Measurements from ENCODE around the gene OR2A5.

OR2A5 gene

DNA sequence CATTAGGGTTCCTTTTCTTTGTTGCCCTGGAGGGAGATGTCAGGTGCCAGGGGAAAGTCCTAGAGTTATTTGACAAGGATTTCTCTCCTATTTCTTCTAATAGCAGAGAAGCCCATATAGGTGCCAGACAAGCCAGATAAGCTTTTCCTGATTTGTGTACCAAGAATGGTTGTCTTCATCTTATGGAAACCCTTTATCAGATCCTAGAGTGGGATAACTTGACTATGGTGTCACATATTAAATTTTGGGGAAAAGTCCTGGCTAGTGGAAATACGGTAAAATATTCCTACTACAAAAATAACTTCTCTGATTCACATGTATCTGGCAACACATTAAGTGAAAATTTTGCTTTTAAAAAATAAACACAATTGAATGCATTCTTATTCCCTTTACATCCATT lies 38.5 kb downstream of the OR2A5 start:
- H3K79me2 ChIP-seq (ENCODE audit: control insufficient read depth, low read length), result no peaks in the 10 kb centered on the region
- TF ChIP-seq EZH2phosphoT487 (IDR thresholded peaks at IDR 0.05; ENCODE audit: borderline replicate concordance, low read length), result no peak
- TF ChIP-seq, protein P1, sequence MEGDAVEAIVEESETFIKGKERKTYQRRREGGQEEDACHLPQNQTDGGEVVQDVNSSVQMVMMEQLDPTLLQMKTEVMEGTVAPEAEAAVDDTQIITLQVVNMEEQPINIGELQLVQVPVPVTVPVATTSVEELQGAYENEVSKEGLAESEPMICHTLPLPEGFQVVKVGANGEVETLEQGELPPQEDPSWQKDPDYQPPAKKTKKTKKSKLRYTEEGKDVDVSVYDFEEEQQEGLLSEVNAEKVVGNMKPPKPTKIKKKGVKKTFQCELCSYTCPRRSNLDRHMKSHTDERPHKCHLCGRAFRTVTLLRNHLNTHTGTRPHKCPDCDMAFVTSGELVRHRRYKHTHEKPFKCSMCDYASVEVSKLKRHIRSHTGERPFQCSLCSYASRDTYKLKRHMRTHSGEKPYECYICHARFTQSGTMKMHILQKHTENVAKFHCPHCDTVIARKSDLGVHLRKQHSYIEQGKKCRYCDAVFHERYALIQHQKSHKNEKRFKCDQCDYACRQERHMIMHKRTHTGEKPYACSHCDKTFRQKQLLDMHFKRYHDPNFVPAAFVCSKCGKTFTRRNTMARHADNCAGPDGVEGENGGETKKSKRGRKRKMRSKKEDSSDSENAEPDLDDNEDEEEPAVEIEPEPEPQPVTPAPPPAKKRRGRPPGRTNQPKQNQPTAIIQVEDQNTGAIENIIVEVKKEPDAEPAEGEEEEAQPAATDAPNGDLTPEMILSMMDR (IDR thresholded peaks at IDR 0.05; ENCODE audit: low read depth, low read length, poor library complexity, severe bottlenecking), result no peak
- no peaks in the 10 kb centered on the region for H4K20me1 ChIP-seq (ENCODE audit: control insufficient read depth, insufficient read depth, low read depth, low read length)

GRCh38 chr7:144090667-144091066 lies 41.9 kb downstream of the OR2A5 start:
- no peaks in the 10 kb centered on the region for H3K4me1 ChIP-seq (ENCODE audit: control insufficient read depth, low read length)
- TF ChIP-seq, protein P1 (IDR thresholded peaks at IDR 0.05; ENCODE audit: low read depth, low read length, poor library complexity, severe bottlenecking), result no peak
- TF ChIP-seq EZH2phosphoT487 (IDR thresholded peaks at IDR 0.05; ENCODE audit: borderline replicate concordance, low read length), result no peak

More for the DNA sequence above, 38.5 kb downstream of the OR2A5 start:
- no peak overlapping the region for H3K4me3 ChIP-seq (ENCODE audit: low read length)
- no peaks in the 10 kb centered on the region for H3F3A ChIP-seq (ENCODE audit: control insufficient read depth, insufficient read depth)
- no peaks in the 10 kb centered on the region for H3K36me3 ChIP-seq (ENCODE audit: control insufficient read depth, low read length)
- no peaks in the 10 kb centered on the region for H3K27me3 ChIP-seq (ENCODE audit: control insufficient read depth, low read length)
- H3K27ac ChIP-seq (ENCODE audit: low read depth, low read length), result no peak overlapping the region
- H3K9me3 ChIP-seq (ENCODE audit: control insufficient read depth, insufficient read depth, low read length), result no peaks in the 10 kb centered on the region
- no peak overlapping the region for H3K4me2 ChIP-seq (ENCODE audit: low read length)
- no peaks in the 10 kb centered on the region for H3K4me1 ChIP-seq (ENCODE audit: control insufficient read depth, low read length)
- no peaks in the 10 kb centered on the region for H3K9me2 ChIP-seq (replicated peaks; ENCODE audit: control insufficient read depth, low read length)

DNA sequence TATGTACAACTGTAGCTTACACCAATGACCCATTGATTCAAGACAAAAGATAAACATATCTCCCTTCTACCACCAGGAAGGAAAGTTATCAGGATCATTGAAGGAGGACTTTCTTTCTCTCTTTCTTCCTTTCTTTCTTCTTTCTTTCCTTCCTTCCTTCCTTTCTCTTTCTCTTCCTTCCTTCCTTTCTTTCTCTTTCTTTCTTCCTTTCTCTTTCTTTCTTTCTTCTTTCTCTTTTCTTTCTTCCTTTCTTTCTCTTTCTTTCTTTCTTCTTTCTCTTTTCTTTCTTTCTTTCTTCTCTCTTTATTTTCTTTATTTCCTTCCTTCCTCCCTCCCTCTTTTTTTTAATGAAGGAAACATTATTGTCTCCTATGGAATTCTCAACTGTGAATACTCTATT lies 50.0 kb downstream of the OR2A5 start:
- no peak for TF ChIP-seq EZH2phosphoT487 (IDR thresholded peaks at IDR 0.05; ENCODE audit: borderline replicate concordance, low read length)
- TF ChIP-seq, protein P1 (IDR thresholded peaks at IDR 0.05; ENCODE audit: low read depth, low read length, poor library complexity, severe bottlenecking), result no peak
- Histone ChIP-seq H3K4me2 (ENCODE audit: low read length) (no peak overlapping the region), H3K4me1 (ENCODE audit: control insufficient read depth, low read length) (no peaks in the 10 kb centered on the region), H3K27me3 (ENCODE audit: control insufficient read depth, low read length) (no peaks in the 10 kb centered on the region), H4K20me1 (ENCODE audit: control insufficient read depth, insufficient read depth, low read depth, low read length) (no peaks in the 10 kb centered on the region), H3K79me2 (ENCODE audit: control insufficient read depth, low read length) (no peaks in the 10 kb centered on the region), H3F3A (ENCODE audit: control insufficient read depth, insufficient read depth) (no peaks in the 10 kb centered on the region), H3K4me3 (ENCODE audit: low read length) (no peak overlapping the region), H3K36me3 (ENCODE audit: control insufficient read depth, low read length) (no peaks in the 10 kb centered on the region), H3K27ac (ENCODE audit: low read depth, low read length) (no peak overlapping the region), H3K9me2 (replicated peaks; ENCODE audit: control insufficient read depth, low read length) (no peaks in the 10 kb centered on the region; the same call in 1 of the 2 replicates), H3K9me3 (ENCODE audit: control insufficient read depth, insufficient read depth, low read length) (peaks cover 11% of the 10 kb centered on the region; the same call in 1 of the 2 replicates)

More at GRCh38 chr7:144090667-144091066, 41.9 kb downstream of the OR2A5 start:
- H3K9me3 ChIP-seq (ENCODE audit: control insufficient read depth, insufficient read depth, low read length), result peaks cover 8% of the 10 kb centered on the region; the same call in 1 of the 2 replicates
- no peaks in the 10 kb centered on the region for H3K36me3 ChIP-seq (ENCODE audit: control insufficient read depth, low read length)
- H3K9me2 ChIP-seq (replicated peaks; ENCODE audit: control insufficient read depth, low read length), result no peaks in the 10 kb centered on the region
- H3K27ac ChIP-seq (ENCODE audit: low read depth, low read length), result no peak overlapping the region
- H3K4me2 ChIP-seq (ENCODE audit: low read length), result no peak overlapping the region
- no peaks in the 10 kb centered on the region for H3K27me3 ChIP-seq (ENCODE audit: control insufficient read depth, low read length)
- H4K20me1 ChIP-seq (ENCODE audit: control insufficient read depth, insufficient read depth, low read depth, low read length), result no peaks in the 10 kb centered on the region
- no peaks in the 10 kb centered on the region for H3K79me2 ChIP-seq (ENCODE audit: control insufficient read depth, low read length)
- no peak overlapping the region for H3K4me3 ChIP-seq (ENCODE audit: low read length)
- no peaks in the 10 kb centered on the region for H3F3A ChIP-seq (ENCODE audit: control insufficient read depth, insufficient read depth)
